T follicular helper cell (primary cell): Measurements from ENCODE around the gene SLC49A3.
A peak's percentile ranks its signal among the peaks of the same experiment; 100 is the strongest.
"Not testable (repeated sequence)": the region's sequence is repeated elsewhere in the genome, so short reads cannot be mapped to it uniquely, and the experiment has no call there.

Experiments used
- DNase-seq: peaks from one replicate; pipeline ENCODE4 v3.0.0-alpha.2; 2020; ENCODE audit warnings: low read depth

SLC49A3 gene

DNA sequence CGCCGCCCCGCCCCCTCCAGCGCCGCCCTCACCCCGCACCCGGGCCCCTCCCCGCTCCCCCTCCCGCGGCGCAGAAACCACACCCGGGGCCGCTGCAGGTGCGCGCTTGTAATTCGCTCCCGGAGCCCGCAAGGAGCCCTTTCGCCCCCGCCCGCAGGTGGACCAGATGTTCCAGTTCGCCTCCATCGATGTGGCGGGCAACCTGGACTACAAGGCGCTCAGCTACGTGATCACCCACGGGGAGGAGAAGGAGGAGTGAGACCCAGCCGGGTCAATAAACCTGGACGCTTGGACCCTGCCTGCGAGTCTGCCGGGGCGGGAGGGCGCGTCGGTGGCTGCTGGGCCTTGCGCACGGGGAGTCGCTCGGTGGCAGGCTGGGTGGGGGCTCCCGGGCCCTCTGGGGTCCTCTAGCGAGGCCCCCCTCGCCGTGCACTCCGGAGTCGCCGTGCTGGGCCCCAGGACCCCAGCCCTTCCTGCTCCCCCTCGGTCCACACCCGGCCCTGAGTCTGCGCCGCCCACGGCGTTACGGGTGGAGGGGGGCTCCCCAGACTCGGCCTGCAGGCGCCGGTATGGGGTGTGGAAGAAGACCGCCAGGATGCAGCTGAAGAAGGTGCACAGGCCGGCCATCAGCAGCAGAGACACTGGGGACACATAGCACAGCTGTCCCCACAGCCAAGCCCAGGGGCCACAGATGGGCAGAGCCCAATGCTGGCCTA lies 7.1 kb downstream of the SLC49A3 start:
- DNase-seq, result no peak

- DNase-seq, result no peak
Observed at GRCh38 chr4:680928-681645, 7.9 kb downstream of the SLC49A3 start.

GRCh38 chr4:680551-680927 lies 8.4 kb downstream of the SLC49A3 start:
- no peak for DNase-seq

GRCh38 chr4:680091-680490 lies 8.9 kb downstream of the SLC49A3 start:
- DNase-seq, result no peak

DNA sequence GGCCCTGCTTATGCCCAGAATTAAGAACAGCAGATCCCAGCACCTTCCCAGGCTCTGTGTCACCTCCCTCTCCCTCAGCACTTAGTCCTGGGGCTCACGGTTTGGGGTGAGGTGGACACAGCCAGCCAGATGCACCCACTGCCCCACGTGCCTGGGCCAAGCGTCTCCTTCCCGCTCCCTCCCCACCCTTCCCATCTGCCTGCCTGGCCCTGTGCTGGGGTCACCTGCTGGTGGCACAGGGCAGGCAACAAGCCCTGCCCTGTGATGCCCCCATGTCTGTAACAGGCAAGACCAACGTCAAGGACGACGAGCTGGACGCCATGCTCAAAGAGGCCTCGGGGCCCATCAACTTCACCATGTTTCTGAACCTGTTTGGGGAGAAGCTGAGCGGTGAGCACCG lies 9.3 kb downstream of the SLC49A3 start:
- no peak for DNase-seq

DNA sequence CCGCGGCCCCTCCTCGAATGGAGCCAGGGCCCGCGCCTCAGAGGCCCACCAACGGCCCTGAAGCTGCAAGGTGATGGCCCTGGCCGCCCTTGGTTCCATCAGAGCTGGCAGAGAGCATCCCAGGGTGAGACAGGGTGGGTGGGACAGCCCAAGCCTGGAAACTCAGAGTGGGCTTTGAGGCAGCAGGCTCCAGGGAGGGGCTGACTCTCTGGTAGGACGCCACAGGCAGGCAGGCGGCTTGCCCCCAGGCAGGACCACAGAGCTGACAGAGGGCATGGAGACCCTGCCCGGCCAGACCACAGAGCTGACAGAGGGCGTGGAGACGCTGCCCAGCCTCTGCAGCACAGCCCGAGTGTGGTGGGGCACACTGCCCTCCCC lies 9.9 kb downstream of the SLC49A3 start:
- no peak for DNase-seq

- no peak for DNase-seq
Observed at GRCh38 chr4:678331-679103, 10.4 kb downstream of the SLC49A3 start.

- DNase-seq, result peak; percentile 31
Observed at GRCh38 chr4:677431-678293, 11.3 kb downstream of the SLC49A3 start.

GRCh38 chr4:676871-677235 lies 12.1 kb downstream of the SLC49A3 start:
- no peak for DNase-seq

DNA sequence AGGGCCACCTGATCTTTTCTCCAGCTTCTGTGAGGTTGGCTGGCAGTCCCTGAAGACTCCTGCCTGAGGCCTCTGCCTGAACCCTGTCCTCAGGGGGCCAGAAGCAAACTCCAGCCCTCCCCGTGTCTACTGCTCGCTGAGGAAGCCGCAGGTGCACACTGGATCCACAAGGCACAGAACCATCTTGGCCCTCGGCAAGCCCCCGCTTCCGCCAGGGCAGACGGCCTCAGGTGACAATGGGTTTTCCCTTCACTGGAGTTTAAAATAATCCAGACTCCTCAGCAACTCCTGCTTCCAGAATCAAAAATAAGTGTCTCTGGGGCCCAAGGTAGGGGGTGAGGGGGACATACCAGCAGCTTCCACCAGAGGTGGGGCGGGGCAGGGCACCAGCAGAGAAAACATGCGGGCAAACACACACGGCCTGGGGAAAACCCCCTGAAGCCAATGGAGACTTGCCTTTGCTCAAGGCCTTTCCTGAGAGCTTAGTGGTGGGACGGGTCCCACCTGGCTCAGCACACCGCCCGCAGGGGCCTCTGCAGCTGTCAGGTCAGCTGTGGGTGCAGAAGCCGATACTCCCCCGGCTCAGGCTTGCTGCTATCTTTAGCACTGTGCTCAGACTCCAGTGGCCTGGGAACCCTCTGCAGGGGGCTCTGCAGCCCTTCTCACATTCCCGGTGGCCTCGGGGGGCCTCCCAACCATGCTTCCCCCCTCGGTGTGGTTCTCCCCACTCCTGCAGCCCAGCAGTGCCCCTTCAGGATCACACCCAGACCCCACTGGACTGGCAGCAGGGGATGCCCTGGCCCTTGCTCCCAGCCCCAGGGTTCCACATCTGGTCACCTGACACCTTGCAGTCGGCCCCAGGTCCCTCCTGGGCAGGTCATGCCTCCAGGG lies 12.7 kb downstream of the SLC49A3 start:
- DNase-seq, result no peak

DNA sequence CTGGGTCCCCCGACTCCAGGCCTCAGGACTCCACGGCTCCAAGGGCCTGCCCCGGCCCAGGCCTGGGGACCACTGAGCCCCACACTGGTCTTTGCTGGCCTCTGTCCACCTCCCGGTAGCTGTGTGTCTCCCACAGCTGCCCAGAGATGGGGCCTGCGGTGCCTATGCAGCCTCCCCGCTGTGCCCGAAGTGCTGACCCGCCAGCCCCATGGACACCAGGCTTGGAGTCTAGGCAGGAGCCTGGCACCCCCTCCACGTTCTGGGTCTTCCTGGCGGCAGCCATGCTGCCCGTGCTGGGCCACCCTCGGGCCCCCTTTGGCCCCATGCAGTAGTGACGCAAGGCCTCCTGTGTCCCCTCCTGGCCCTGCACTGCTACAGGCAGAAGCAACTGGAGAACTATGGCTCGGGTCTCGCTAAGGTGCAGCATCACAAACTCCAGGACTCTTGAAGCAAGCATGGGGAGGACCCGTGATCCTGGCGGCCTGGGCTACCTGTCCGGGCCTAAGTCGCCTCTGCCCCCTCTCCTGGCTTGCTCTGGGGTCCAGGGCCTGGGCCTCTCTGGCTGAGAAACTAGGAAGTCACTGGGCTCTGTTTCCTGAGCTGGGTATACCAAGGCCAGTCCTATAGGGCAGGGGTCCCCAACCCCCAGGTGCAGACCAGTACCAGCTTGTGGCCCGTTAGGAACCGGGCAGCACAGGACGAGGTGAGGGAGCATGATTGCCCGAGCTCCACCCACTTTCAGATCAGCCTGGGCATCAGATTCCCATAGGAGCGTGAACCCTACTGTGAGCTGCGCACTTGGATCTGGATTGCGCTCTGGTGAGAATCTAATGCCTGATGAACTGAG lies 13.7 kb downstream of the SLC49A3 start:
- DNase-seq, result no peak

- DNase-seq, result peak; percentile 97
Observed at GRCh38 chr4:674172-675035, 14.5 kb downstream of the SLC49A3 start, which contains the start of the genes ATP5ME and MYL5. Gene ATP5ME, minus strand, starts transcription at chr4:674276. Its CDS starts 29 bp downstream, at chr4:674247. Gene MYL5, plus strand, starts transcription at chr4:674542. Its CDS starts 3,485 bp downstream, at chr4:678027.

DNA sequence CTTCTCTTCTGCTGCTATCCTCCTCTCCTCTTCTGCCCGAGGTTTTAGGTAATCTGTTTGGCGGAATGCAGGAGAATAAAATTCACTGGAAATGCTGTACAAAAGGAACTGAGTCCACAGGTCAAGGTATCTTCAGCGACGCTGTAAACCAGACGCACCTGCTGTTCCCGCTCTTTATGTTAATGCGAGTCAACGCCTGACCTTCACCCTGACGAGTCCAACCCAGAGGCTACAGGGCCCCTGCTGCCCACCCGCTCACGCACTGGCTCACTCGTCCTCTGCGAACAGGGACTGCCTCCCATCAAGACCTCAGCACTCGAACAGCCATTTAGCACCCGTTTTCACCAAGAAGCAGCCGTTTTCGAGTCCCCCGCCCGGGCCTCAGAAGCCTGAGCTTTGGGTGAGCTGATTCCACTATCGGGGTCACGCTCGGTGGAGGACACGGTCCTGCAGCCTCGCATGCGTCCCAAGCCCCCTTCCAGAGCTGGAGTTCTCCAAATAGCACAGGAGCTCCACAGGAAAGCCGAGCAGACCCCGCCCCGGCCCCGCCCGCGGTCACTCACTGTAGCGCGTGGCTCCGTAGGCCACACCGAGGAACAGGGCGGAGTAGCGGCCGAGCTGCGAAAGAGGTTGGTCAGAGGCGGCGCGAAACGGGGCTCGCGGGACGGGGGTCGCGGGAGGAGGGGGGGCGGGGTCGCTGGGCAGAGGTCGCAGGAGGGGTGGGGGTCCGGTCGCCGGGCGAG lies 15.4 kb downstream of the SLC49A3 start:
- no peak for DNase-seq

GRCh38 chr4:671769-672168 lies 17.2 kb downstream of the SLC49A3 start:
- DNase-seq, result no peak

- DNase-seq, result not testable (repeated sequence)
Observed at GRCh38 chr4:669806-670559, 19.0 kb downstream of the SLC49A3 start.

GRCh38 chr4:668219-668618 lies 20.7 kb downstream of the SLC49A3 start:
- DNase-seq, result not testable (repeated sequence)

DNA sequence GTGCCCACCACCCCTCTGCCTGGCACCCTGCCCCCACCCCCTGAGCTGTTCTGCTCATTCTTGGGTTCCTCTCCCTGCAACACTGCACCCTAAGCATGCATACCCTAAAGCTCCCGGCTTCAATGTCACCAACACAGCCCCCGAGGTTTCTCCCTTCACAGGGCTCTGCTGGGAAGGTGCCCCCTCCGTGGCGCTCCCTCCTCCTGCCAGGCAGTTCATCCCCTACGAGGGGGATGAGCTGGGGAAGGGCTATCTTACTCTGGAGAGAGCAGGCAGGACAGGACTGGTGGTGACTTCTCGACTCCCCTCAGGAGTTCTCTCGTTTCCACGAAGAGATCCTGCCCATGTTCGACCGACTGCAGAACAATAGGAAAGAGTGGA lies 21.4 kb downstream of the SLC49A3 start:
- no peak for DNase-seq
